ENCODE results near the gene VSIG8. TPM values are rescaled to one million over a fixed set of nuclear protein-coding genes. Genes with fewer than 3 reads are reported as not detected.

VSIG8 gene
- total RNA-seq, 2 experiments from 2014 or later = not detected

DNA sequence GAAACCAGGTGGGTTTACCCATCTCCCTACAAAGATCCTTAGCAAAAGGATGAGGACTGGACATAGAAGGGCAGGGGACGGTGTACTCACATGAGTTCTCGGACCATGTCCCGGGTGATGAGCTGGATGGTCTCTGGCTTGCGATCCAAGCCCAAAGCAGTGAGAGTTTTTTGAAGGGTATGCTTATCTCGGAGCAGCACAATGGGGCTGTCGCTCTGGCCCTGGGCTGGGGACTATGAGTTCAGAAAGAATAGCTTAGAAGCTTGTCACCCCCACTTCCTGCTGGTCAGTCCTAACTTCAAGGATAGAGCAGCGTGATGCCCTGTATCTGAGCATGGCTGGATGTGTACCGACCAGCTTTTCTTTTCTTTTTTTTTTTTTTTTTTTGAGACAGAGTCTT is 27.9 kb upstream of the VSIG8 start:
- ChIA-PET CTCF (interaction anchor here (0.8 to 8.1 kb wide), 12 partner anchors 11 to 113 kb away, joined by 3 to 105 read pairs (median 6); partner anchors contain the start of genes DUSP23, FCRL6, IGSF9 and SLAMF8), POLR2A (no interaction called here)

DNA sequence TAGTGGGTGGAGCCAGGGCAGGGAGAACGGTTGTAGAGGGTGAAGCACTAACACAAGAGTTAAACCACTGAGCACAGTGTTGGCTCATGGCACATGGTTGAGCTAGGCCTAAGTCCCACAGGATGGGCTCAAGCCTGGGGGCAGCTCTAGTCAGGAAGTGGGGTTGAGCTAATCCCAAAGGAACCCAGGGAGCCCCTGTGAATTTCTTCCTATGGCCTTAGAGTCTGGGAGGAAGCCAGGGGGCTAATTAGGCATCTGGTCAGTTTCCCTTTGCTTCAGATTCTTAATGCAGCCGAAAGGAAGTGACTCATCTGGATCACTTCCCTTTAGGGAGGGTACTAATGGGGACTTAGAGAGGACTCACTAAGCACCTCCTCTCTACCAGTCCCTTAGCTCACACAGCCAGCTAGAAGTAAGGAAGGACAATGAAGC is 27.4 kb upstream of the VSIG8 start:
- POLR2A ChIA-PET = no interaction called here
- CTCF ChIA-PET = interaction anchor here (1.4 to 8.1 kb wide), 6 partner anchors 10 to 100 kb away, joined by 3 to 105 read pairs (median 12); partner anchors contain the start of genes FCRL6 and SLAMF8

GRCh38 chr1:159889202-159889601 is 26.7 kb upstream of the VSIG8 start:
- CTCF ChIA-PET = interaction anchor here (2.5 to 8.1 kb wide), 4 partner anchors 10 to 91 kb away, joined by 10 to 105 read pairs (median 26); partner anchors contain the start of genes FCRL6 and SLAMF8
- POLR2A ChIA-PET = interaction anchor here (0.6 kb wide), 1 partner anchor 36 kb away, joined by 3 read pairs; no protein-coding TSS in a partner anchor

- ChIA-PET POLR2A (no interaction called here), CTCF (interaction anchor here (1.0 kb wide), 1 partner anchor 11 kb away, joined by 3 read pairs; no protein-coding TSS in a partner anchor)
Observed at GRCh38 chr1:159884296-159884695, 21.8 kb upstream of the VSIG8 start.

DNA sequence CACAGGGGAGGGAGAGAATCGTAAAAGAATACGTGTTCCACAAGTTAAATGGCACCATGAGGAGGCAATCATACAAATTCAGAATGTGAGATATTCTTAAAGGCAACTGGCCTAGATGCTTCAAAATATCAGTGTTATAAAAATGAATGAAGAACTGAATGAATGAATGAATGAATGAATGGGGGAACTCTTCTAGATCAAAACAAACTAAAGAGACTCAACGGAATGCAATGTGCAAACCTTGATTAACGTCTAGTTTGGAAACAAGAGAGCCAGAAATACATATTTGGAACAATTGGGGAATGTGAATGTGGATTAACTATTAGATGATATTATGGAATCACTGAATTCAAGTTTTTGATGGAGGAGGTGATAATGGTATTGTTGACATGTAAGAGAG is 20.7 kb upstream of the VSIG8 start:
- ChIA-PET POLR2A (no interaction called here), CTCF (no interaction called here)

DNA sequence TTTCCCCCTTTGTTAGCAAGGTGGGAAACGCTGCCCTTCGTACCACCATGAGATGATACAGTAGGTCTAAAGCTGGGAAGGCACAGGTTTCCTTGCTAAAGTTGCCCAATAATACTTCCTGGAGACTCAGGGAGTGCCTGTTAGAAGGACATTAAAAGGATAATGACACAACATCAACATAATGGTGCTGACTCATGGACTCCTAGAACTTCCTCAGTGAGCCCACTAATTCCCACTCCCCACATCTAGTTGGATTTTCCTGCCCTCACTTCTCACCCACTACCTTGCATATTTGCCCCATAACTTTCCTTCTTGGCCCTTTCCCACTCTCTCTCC is 20.0 kb upstream of the VSIG8 start:
- ChIA-PET POLR2A (no interaction called here), CTCF (interaction anchor here (1.0 kb wide), 1 partner anchor 9 kb away, joined by 4 read pairs; no protein-coding TSS in a partner anchor)

DNA sequence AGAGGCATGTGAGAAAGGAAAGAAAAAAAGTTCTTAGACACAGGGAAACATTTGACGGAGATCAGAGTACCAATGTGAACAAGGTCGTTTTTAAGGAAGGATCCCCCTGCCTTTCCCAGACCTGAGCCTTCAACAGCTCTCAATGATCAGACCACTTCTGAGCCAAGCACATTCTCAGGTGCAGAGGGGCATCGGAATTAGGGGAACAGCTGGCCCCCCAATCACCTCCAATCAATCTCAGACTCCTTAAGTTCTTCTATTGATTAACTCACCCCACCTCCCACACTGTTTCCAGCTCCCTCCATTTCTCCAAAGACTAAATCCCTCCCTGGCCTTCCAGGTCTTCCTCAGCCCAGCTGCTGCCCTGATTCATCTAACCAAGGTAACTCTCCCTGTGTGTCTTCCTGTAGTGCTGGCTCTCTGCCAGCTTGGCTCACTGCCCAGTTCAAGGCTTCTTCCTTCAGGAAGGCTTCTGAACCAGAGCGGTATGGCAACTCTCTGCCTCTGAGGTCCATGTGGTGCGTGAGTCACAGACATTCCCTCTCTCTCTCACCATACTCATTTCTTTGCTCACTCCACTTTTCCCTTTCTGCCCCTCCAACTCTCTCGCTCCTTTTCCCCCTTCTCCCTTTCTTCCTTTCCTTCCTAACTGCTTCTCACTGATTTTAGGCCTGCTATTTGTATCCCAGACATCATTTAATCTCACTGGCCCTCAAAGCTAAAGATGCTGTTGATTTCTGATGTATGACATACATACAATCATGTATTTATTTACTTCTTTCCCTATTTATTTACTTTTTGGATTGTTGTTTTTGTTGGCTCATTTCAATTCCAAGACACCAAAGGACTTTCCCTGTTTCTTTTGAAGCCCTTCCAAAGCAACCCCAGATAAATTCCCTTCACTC is 19.4 kb upstream of the VSIG8 start:
- ChIA-PET CTCF (interaction anchor here (1.0 to 1.5 kb wide), 2 partner anchors 10 to 12 kb away, joined by 3 to 4 read pairs; no protein-coding TSS in a partner anchor), POLR2A (no interaction called here)

GRCh38 chr1:159880430-159880829 is 18.0 kb upstream of the VSIG8 start:
- ChIA-PET POLR2A (no interaction called here), CTCF (interaction anchor here (2.6 kb wide), 1 partner anchor 10 kb away, joined by 15 read pairs; no protein-coding TSS in a partner anchor)

DNA sequence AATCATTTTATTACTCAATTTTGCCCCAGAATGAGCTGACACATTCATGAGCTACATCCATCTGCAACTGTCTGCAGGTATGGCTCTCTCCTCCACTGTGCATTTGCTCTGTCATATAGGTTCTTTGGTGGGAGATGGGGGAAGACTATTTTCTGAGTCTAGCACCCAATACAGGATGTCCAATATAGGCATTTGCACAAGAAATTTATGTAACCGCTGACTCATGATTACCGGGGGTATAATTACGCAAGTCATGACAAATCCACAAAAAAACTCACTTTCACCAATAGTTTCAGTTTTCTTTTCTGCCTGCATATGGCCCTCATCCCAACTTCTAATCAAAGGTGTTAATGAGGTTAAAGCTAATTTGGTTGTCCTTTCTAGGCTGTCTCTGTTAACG is 17.5 kb upstream of the VSIG8 start:
- POLR2A ChIA-PET = no interaction called here
- CTCF ChIA-PET = interaction anchor here (2.6 kb wide), 1 partner anchor 10 kb away, joined by 15 read pairs; no protein-coding TSS in a partner anchor

GRCh38 chr1:159879136-159879535 is 16.7 kb upstream of the VSIG8 start:
- CTCF ChIA-PET = interaction anchor here (2.6 kb wide), 1 partner anchor 11 kb away, joined by 15 read pairs; no protein-coding TSS in a partner anchor
- POLR2A ChIA-PET = no interaction called here

- POLR2A ChIA-PET = no interaction called here
- CTCF ChIA-PET = interaction anchor here (2.6 kb wide), 1 partner anchor 12 kb away, joined by 15 read pairs; no protein-coding TSS in a partner anchor
Observed at GRCh38 chr1:159877695-159878444, 15.4 kb upstream of the VSIG8 start.

GRCh38 chr1:159873530-159874143 is 11.2 kb upstream of the VSIG8 start:
- POLR2A ChIA-PET = no interaction called here
- CTCF ChIA-PET = interaction anchor here (0.8 to 1.2 kb wide), 2 partner anchors 11 to 34 kb away, joined by 3 read pairs; no protein-coding TSS in a partner anchor

GRCh38 chr1:159872891-159873290 is 10.4 kb upstream of the VSIG8 start:
- POLR2A ChIA-PET = no interaction called here

DNA sequence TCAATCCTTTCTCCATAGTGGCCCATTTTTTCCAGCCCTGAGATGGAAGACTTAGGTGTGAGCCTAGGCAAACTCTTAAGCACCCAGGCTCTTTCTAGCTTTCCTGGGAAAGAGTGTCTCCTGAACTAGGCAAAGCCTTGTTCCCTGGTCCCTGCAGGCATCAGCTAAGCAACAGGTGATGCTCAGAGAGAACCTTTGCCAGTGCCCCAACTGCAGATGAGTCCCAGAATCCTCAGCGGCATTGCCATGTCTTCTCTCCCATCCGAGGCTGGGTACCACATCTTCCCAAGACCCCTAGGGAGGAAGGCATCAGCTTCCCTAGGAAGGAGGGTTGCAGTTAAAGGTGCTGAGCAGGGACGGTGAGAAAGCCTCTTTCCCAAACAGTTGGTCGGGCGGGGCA is 8.2 kb upstream of the VSIG8 start:
- POLR2A ChIA-PET = no interaction called here
- CTCF ChIA-PET = no interaction called here

More at GRCh38 chr1:159872891-159873290, 10.4 kb upstream of the VSIG8 start:
- CTCF ChIA-PET = interaction anchor here (0.8 to 1.2 kb wide), 2 partner anchors 12 to 33 kb away, joined by 3 read pairs; no protein-coding TSS in a partner anchor

GRCh38 chr1:159869607-159870006 is 7.2 kb upstream of the VSIG8 start:
- ChIA-PET CTCF (interaction anchor here (1.4 kb wide), 1 partner anchor 70 kb away, joined by 3 read pairs; no protein-coding TSS in a partner anchor), POLR2A (no interaction called here)

- ChIA-PET CTCF (interaction anchor here (1.4 kb wide), 1 partner anchor 70 kb away, joined by 3 read pairs; no protein-coding TSS in a partner anchor), POLR2A (no interaction called here)
Observed at GRCh38 chr1:159869173-159869572, 6.7 kb upstream of the VSIG8 start.

DNA sequence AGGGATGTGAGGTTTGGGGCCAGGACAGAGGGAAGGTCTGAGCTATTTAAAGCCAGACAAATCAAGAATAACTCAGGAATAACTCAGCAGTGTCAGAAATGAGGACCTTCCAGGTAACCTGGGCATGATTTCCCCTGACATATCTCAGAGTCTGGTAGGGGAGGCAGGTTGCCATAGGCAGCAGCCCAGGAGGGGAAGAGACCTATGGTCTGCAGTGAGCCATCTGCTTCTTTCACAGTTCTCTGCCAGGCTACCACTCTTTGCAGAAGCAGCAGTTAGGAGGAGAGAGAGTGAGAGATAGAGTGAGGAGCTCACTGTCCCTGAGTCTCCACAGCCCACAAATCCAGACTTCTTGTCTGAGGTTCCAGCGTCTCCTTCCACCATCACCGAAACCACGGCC is 6.3 kb upstream of the VSIG8 start:
- ChIA-PET CTCF (interaction anchor here (1.4 kb wide), 1 partner anchor 70 kb away, joined by 3 read pairs; no protein-coding TSS in a partner anchor), POLR2A (no interaction called here)

GRCh38 chr1:159867664-159868026 is 5.2 kb upstream of the VSIG8 start:
- CTCF ChIA-PET = no interaction called here
- POLR2A ChIA-PET = no interaction called here

- POLR2A ChIA-PET = no interaction called here
Observed at GRCh38 chr1:159866905-159867663, 4.6 kb upstream of the VSIG8 start.

More at GRCh38 chr1:159866905-159867663, 4.6 kb upstream of the VSIG8 start:
- CTCF ChIA-PET = no interaction called here

All from activated CD8-positive, alpha-beta memory T cell treated with anti-CD3 and anti-CD28 coated beads for 36 hours (primary cell).